GM23338 (cell line): ENCODE results near the gene BGLAP. TPM values are rescaled to one million over a fixed set of nuclear protein-coding genes. Genes with fewer than 3 reads are reported as not detected.

Source experiments
- ATAC-seq: fragments of 200-7000 bp; cut with Tn5 transposase; 3 replicates; pipeline ENCODE4 v1.9.1; 2020
- DNase-seq: peaks from one replicate; pipeline ENCODE4 v3.0.0-alpha.2; 2015; ENCODE audit warnings: low spot score
- H2AFZ ChIP-seq: fragments of 200-600 bp; sonication (generic); 2 replicates; pipeline ENCODE4 v1.8.0; 2016; ENCODE audit warnings: antibody characterized with exemption, mild to moderate bottlenecking, moderate library complexity
- H3F3A ChIP-seq: fragments of 200-600 bp; sonication (generic); replicated peaks from 2 replicates; pipeline ENCODE4 v1.8.0; 2017; ENCODE audit warnings: antibody characterized with exemption, mixed run types, low read depth
- H3K27ac ChIP-seq: fragments of 200-600 bp; sonication (generic); 2 replicates; pipeline ENCODE4 v1.6.1; 2016; ENCODE audit warnings: low read depth
- H3K27me3 ChIP-seq: fragments of 200-600 bp; sonication (generic); 2 replicates; pipeline ENCODE4 v1.8.0; 2016; ENCODE audit warnings: mild to moderate bottlenecking, mixed run types, moderate library complexity; ENCODE audit not compliant: insufficient read depth
- H3K36me3 ChIP-seq: fragments of 200-600 bp; sonication (generic); 2 replicates; pipeline ENCODE4 v1.8.0; 2016; ENCODE audit warnings: mild to moderate bottlenecking; ENCODE audit not compliant: insufficient read depth
- H3K4me1 ChIP-seq: fragments of 200-600 bp; sonication (generic); 2 replicates; pipeline ENCODE4 v1.8.0; 2016; ENCODE audit warnings: mild to moderate bottlenecking, moderate library complexity; ENCODE audit not compliant: insufficient read depth
- H3K4me2 ChIP-seq: fragments of 200-600 bp; sonication (generic); 2 replicates; pipeline ENCODE4 v1.7.1; 2017; ENCODE audit warnings: mixed run types
- H3K4me3 ChIP-seq: fragments of 200-600 bp; sonication (generic); 2 replicates; pipeline ENCODE4 v1.6.1; 2016; ENCODE audit warnings: mixed run types
- H3K79me2 ChIP-seq: fragments of 200-600 bp; sonication (generic); replicated peaks from 2 replicates; pipeline ENCODE4 v1.8.0; 2017; ENCODE audit warnings: mild to moderate bottlenecking; ENCODE audit not compliant: insufficient read depth
- H3K9me2 ChIP-seq: fragments of 200-600 bp; sonication (generic); 2 replicates; pipeline ENCODE4 v1.8.0; 2017; ENCODE audit not compliant: insufficient read depth
- H4K20me1 ChIP-seq: fragments of 200-600 bp; sonication (generic); replicated peaks from 2 replicates; pipeline ENCODE4 v1.8.0; 2017; ENCODE audit warnings: mild to moderate bottlenecking; ENCODE audit not compliant: insufficient read depth
- H3K27ac Mint-ChIP-seq: 2 replicates; pipeline ENCODE4 v1.8.0; 2020; ENCODE audit warnings: inconsistent platforms, mild to moderate bottlenecking, moderate library complexity, mixed read lengths
- H3K27me3 Mint-ChIP-seq: 3 replicates; pipeline ENCODE4 v1.8.0; 2022; ENCODE audit warnings: low read depth, mild to moderate bottlenecking, moderate library complexity, mixed read lengths, inconsistent platforms; ENCODE audit not compliant: insufficient read depth, poor library complexity
- H3K36me3 Mint-ChIP-seq: 3 replicates; pipeline ENCODE4 v1.8.0; 2021; ENCODE audit warnings: low read depth, mild to moderate bottlenecking, inconsistent platforms, moderate library complexity, mixed read lengths
- H3K4me1 Mint-ChIP-seq: 3 replicates; pipeline ENCODE4 v1.8.0; 2020; ENCODE audit warnings: mild to moderate bottlenecking, inconsistent platforms, mixed read lengths
- H3K4me3 Mint-ChIP-seq: 3 replicates; pipeline ENCODE4 v1.8.0; 2021; ENCODE audit warnings: moderate library complexity, mild to moderate bottlenecking, inconsistent platforms, mixed read lengths
- H3K9me3 Mint-ChIP-seq: 3 replicates; pipeline ENCODE4 v1.8.0; 2020; ENCODE audit warnings: moderate library complexity, mild to moderate bottlenecking, inconsistent platforms, mixed read lengths
- ETS1 ChIP-seq: IDR thresholded peaks from 2 replicates; pipeline ENCODE4 v1.6.1; 2016; ENCODE audit warnings: antibody characterized with exemption
- JUNB ChIP-seq: IDR thresholded peaks from one replicate; pipeline ENCODE4 v1.6.1; 2016; ENCODE audit warnings: antibody characterized with exemption; ENCODE audit not compliant: unreplicated experiment
- NANOG ChIP-seq: IDR thresholded peaks from 2 replicates; pipeline ENCODE4 v1.6.1; 2016; ENCODE audit warnings: antibody characterized with exemption, borderline replicate concordance
- POLR2AphosphoS5 ChIP-seq: IDR thresholded peaks from 2 replicates; pipeline ENCODE4 v1.6.1; 2016; ENCODE audit warnings: antibody characterized with exemption, low read depth
- REST ChIP-seq: IDR thresholded peaks from one replicate; pipeline ENCODE4 v1.6.1; 2018; ENCODE audit warnings: antibody characterized with exemption; ENCODE audit not compliant: unreplicated experiment
- ZNF114 ChIP-seq: fragments of 250-450 bp; sonication (Bioruptor Pico); IDR thresholded peaks from 2 replicates; pipeline ENCODE4 v1.5.0; 2020; ENCODE audit warnings: mild to moderate bottlenecking, moderate library complexity
- ZNF331 ChIP-seq: fragments of 250-450 bp; sonication (Bioruptor Pico); IDR thresholded peaks from 2 replicates; pipeline ENCODE4 v1.5.0; 2020; ENCODE audit warnings: low read depth, mild to moderate bottlenecking, moderate library complexity
- ZNF462 ChIP-seq: fragments of 250-450 bp; sonication (Bioruptor Pico); IDR thresholded peaks from 2 replicates; pipeline ENCODE4 v1.5.0; 2020; ENCODE audit warnings: mild to moderate bottlenecking, moderate library complexity
- polyA plus RNA-seq: library from polyadenylated mRNA; unstranded; fragments of >200 nt; fragmentation: Nextera tagmentation; extraction: Ambion mirVana; gene quantifications from 2 replicates; pipeline ENCODE4 v1.2.1, GENCODE V29; 2016
- total RNA-seq: library from RNA; depleted of rRNA; stranded (reverse); fragments of >200 nt; shearing (Covaris generic); gene quantifications from 2 replicates; pipeline ENCODE4 v1.2.3, GENCODE V29; 2014

BGLAP gene
- total and polyA plus RNA-seq, 2 experiments from 2014 or later, result 0.36 to 0.42 TPM

GRCh38 chr1:156193208-156193487 lies 48.8 kb upstream of the BGLAP start:
- no peak for TF ChIP-seq REST
- no peak for TF ChIP-seq JUNB
- no peak for TF ChIP-seq ETS1
- TF ChIP-seq NANOG, result no peak
- no peak for TF ChIP-seq ZNF114 (CRISPR knock-in tag)
- TF ChIP-seq ZNF331, result no peak
- TF ChIP-seq ZNF462, result no peak
- TF ChIP-seq POLR2AphosphoS5, result no peak
- Histone ChIP-seq H3K4me3 (peak overlapping the region; percentile 37), H3K4me2 (peak overlapping the region; percentile 42), H3K4me1 (peaks cover 13% of the 10 kb centered on the region), H3K27me3 (no peaks in the 10 kb centered on the region), H3K36me3 (peaks cover 5% of the 10 kb centered on the region), H3F3A (0 out of 2 replicates have a peak, but pooled peaks cover 15% of the 10 kb centered on the region), H3K9me2 (no peaks in the 10 kb centered on the region), H3K27ac (peak overlapping the region; percentile 78), H3K79me2 (peaks cover 41% of the 10 kb centered on the region), H2AFZ (no peak overlapping the region), H4K20me1 (peaks cover 7% of the 10 kb centered on the region)
- peaks cover 31% of the 10 kb centered on the region for H3K4me1 Mint-ChIP-seq
- H3K27ac Mint-ChIP-seq, result peak overlapping the region; percentile 98; the same call in 1 of the 2 replicates
- DNase-seq, result no peak
- H3K9me3 Mint-ChIP-seq, result peaks cover 16% of the 10 kb centered on the region
- H3K27me3 Mint-ChIP-seq, result peaks cover 17% of the 10 kb centered on the region
- peak overlapping the region; percentile 99 for H3K4me3 Mint-ChIP-seq
- peaks cover 14% of the 10 kb centered on the region; the same call in 2 of the 3 replicates for H3K36me3 Mint-ChIP-seq
- ATAC-seq, result peak; percentile 8
